ENCODE results near the gene P4HB. TPM values are rescaled to one million over a fixed set of nuclear protein-coding genes. Genes with fewer than 3 reads are reported as not detected.

Gene P4HB
- polyA plus RNA-seq, 12 donors = 346 to 655 (median 404) TPM; not detected in 1

DNA sequence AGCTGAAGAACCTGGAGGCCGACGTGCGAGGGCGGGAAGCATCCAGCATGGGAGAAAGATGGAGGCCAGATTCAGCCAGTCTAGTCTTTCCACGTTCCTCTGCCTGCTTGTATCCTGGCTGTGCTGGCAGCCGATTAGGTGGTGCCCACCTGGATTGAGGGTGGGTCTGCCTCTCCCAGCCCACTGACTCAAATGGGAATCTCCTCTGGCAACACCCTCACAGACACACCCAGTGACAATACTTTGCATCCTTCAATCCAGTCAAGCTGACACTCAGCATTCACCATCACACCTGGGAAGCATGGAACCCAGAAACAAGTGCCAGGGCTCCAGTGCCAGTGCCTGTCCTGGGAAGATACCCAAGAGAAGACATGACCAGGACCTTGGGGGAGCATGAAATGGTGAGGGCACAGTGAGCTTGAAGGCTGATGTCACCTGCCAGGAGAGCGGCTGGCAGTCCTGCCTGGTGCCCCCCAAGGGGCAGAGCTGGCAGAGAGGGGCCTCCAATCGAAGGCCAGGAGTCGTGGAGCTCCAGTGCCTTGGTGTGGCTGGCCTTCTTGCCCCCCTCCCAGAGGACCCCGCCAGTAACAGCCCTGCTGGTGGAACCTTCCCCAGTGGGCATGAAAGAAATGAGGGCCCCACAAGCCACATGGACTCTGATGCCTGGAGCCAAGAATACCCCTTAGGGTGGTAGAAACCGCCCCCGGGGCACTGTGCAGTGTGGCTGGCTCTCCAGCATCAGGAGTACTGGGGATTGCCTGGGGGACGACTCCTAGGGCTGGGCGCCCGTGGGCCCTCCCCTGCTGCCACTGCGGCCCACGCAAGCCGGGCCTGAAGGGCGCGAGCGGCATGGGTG lies 41.1 kb upstream of the P4HB start:
- no peak for DNase-seq

- no peak for DNase-seq
These were observed 40.0 kb upstream of the P4HB start for GRCh38 chr17:81900181-81900820.

DNA sequence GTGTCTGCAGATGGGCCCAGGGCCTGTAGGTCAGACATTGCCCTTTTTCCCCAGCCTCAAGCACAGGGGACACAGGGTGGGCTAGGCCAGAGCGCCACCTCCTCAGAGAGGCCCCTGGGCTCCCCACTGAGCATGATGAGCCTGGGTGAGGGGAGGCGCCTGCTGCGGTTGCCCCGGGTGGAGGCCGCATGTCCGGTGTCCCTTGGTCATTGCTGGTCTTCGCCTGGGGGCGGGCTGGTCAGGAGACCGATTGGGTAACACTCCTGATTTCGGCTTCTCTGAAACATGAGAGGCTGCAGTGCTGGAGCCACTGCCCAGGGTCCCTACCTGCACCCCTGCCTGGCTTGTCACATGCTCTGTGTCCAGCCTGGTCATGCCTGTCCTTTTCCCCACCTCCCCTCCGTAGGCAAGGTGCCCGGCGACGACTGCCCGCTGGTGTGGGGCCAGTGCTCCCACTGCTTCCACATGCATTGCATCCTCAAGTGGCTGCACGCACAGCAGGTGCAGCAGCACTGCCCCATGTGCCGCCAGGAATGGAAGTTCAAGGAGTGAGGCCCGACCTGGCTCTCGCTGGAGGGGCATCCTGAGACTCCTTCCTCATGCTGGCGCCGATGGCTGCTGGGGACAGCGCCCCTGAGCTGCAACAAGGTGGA lies 39.3 kb upstream of the P4HB start:
- DNase-seq = no peak

GRCh38 chr17:81898885-81899284 lies 38.5 kb upstream of the P4HB start:
- no peak for DNase-seq

DNA sequence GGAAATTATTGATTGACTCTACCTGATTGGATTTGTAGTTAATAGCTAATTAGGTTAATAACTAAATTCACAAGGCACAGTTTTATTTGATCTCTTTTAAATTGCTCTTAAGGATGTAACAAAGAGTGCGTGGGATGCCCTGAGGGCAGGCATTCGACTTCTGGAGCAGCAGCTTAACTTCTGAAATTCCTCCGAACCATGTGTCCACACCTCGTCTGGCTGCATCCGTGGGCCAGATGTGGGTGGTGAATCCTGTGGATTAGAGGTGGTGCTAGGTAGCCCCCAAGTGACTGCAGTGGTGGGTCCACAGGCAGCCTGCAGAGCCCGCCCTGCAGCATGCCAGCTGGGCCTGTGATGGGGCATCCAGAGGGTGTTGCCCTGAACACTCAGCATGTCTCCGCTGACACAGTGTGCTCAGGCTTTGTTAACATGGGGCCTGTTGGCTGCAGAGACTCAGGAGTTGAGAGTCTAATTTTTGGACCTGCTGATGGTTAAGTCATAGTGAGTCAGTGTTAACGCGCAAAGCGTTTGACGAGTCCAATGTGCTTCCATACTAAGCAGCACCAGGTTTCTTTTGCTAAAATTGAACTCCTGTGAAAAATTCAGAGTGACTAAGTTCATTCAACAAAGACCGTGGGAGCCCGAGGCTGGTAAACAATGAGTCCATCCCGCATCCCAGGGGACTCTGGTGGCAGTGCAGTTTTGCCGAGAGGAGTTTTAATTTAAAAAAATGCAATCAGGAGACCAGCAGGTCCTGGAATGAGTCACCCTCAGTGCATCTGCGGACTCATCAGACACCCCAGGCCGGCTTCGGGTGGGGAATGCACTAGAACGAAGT lies 37.9 kb upstream of the P4HB start:
- DNase-seq = no peak

DNA sequence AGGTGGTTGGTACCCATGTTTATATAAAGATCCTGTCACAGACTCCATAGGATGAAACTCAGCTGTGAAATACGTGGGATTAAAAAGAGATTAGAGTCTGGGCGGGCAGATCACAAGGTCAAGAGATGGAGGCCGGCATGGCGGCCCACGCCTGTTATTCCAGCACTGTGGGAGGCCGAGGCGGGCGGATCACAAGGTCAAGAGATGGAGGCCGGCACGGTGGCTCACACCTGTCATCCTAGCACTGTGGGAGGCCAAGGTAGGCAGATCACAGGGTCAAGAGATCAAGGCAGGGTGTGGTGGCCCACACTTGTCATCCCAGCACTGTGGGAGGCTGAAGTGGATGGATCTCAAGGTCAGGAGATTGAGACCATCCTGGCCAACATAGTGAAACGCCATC lies 35.1 kb upstream of the P4HB start:
- DNase-seq = no peak

- DNase-seq = no peak
These were observed 30.9 kb upstream of the P4HB start for GRCh38 chr17:81891303-81891552.

DNA sequence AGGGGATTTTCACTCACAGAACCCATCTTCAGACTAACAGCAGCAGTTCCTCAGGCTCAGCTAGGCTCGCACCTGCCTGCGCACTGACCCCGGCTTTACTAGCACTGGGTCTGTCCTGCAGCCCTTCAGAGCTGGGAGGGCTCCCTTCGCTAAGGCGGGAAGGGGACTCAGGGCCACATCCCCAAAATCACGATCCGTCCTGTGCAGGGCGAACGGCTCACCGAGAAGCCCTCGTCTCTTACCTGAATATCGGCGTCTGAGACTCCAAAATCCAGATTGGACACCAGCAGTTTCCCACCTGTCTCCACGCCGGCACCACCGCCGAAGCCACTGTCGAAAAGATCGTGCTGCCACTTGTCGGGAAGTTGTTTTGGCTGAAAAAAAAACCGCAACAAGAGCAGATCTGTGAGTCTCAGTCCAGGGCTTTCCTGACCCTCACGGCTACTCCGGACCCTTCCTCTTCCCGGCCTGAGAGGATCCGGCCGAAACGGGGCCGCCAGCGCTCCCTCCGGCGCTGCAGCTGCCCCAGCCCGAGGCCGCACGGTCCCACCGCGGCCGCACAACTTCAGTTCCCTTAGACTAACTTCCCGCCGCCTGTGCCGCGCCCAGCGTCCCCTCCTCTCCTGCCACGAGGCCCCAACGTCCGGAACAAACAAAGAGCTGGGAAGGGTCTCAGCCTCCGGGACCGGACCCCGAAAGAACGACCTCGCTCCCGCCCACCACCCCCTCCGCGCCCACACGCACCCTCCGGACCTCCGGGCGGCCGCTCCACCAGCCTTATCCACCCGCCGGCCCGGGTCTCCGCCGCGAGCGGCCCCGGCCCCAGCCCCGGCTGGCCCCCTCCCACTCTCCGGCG lies 30.3 kb upstream of the P4HB start:
- DNase-seq = no peak

- no peak for DNase-seq
These were observed 29.3 kb upstream of the P4HB start for GRCh38 chr17:81889602-81890001.

- DNase-seq = no peak
These were observed 28.8 kb upstream of the P4HB start for GRCh38 chr17:81888988-81889595.

DNA sequence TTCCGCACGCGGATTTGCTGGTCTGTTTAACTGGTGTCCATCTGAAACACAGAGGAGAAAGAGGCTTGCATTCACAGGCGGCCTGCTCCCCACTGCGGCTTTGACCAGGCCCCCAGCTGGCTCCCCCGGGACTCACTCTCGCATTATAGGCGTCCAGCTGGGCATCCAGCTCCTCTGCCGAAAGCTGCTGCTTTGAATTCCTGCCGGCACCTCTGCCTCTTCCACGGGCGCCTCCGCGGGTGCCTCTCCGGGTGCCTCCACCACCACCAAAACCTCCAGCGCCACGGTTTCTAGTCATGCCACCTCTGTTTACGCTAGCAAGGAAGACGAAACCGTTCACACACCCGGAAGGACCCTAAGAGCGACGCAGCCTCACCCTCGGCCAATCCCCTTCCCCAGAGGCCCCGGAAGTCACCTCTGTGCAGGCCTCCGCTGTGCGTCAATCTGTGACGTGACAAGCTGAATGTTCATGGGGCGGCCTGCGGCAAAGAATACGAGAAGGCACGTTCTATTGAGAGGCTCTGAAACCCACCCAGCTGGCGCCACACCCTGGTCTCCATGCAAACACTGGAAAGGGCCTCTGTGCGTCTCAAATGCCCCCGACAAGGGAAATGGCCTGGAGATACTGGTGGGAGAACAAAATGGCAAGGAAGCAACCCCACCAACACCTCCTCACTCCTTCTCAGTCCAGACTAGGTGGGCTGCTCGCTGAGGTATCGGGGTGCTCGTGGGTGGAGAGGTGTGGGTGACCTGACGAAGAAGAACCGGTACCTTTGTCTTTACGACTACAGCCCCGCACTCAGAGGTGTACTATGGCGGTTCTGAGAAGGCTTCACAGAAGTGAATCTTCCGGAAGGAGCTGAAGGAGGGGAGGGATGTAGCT lies 28.0 kb upstream of the P4HB start:
- DNase-seq = no peak

- DNase-seq = no peak
These were observed 25.7 kb upstream of the P4HB start for GRCh38 chr17:81885869-81886548.

- no peak for DNase-seq
These were observed 25.1 kb upstream of the P4HB start for GRCh38 chr17:81885454-81885853.

GRCh38 chr17:81884968-81885367 lies 24.6 kb upstream of the P4HB start:
- no peak for DNase-seq

DNA sequence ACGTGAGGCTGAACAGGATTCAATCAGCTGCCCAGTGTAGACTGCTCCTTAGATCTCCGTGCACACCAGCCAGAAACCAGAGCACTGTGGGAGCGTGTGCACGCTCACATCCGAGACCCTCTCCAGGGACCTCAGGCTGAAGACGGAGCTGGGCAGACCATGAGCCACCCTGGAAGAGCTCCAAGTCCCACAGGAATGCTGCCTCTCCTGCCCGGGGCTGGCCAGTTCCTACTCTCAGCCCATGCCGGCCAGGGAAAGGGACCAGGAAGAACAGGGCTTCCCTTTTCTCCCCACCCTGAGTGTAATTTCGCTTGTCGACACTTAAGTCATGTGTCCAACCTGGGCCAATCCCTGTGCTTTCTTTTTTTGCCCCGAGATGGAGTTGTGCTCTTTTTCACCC lies 24.2 kb upstream of the P4HB start:
- no peak for DNase-seq

GRCh38 chr17:81879121-81879520 lies 18.8 kb upstream of the P4HB start:
- no peak for DNase-seq

DNA sequence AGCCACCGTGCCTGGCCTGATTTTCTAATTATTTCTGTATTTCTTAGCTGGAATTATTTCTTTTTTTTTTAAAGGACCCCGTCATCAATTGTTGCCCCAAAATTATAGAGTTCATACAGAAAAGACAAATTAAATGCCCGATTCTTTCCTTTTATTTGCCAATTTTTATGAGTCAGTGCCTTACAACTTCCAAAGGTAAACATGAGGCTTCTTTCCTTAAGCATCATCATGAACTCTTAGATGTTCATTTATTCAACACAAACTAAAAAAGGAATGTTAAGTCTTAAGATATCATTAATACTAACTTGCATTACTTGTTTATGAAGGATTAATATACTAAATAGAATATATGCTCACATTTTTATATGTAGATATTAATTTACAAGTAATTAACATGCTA lies 18.0 kb upstream of the P4HB start:
- DNase-seq = no peak

DNA sequence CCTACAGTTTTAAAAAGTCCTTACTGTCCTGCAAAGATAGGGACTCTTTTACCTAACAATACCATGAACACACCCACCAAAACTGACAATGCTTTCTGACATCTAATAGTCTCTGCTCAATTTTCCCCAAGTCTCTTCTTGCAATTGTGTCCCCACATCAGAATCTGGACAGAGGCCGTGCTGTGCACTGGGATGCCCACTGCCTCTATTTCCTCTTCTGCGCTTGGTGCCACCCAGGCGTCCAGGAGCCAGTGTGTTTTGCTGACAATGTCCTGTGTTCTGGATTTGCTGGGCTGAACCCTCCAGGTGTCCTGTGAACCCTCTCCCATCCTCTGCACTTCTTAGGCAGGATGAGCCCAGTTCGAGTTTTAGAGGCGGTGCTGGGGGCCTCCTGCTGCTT lies 17.2 kb upstream of the P4HB start:
- no peak for DNase-seq

Data from muscle of arm (tissue), 12 donors.